Activated T-helper 2 cell treated with anti-CD3 and anti-CD28 coated beads, Interferon-gamma antibody, Interleukin-2, Interleukin-4, amounts not matched to agents 10 μg/mL and 5 μg/mL and 100 μg/mL, durations not matched to agents 14 hours and 24 hours and 36 hours (primary cell): Measurements from ENCODE around the gene NXF2B. TPM values are rescaled to one million over a fixed set of nuclear protein-coding genes. Genes with fewer than 3 reads are reported as not detected.
"Not testable (repeated sequence)": the region's sequence is repeated elsewhere in the genome, so short reads cannot be mapped to it uniquely, and the experiment has no call there.

ENCODE experiments used
- DNase-seq: peaks from one replicate; pipeline ENCODE4 v3.0.0; 2021; ENCODE audit warnings: low spot score
- H3K27ac Mint-ChIP-seq: one replicate; pipeline ENCODE4 v1.8.0; 2021; ENCODE audit warnings: mixed read lengths
- H3K27me3 Mint-ChIP-seq: one replicate; pipeline ENCODE4 v1.8.0; 2021; ENCODE audit warnings: low read depth, mixed read lengths
- H3K36me3 Mint-ChIP-seq: one replicate; pipeline ENCODE4 v1.8.0; 2021; ENCODE audit warnings: low read depth, mixed read lengths
- H3K4me1 Mint-ChIP-seq: one replicate; pipeline ENCODE4 v1.8.0; 2021; ENCODE audit warnings: low read depth, mixed read lengths
- H3K4me3 Mint-ChIP-seq: one replicate; pipeline ENCODE4 v1.8.0; 2021; ENCODE audit warnings: low read depth, mild to moderate bottlenecking, moderate library complexity, mixed read lengths
- H3K9me3 Mint-ChIP-seq: one replicate; pipeline ENCODE4 v1.8.0; 2021; ENCODE audit warnings: mixed read lengths
- intact Hi-C: fragments of 100-400 bp; cut with micrococcal nuclease; formaldehyde crosslinking; loops from one replicate; pipeline ENCODE4 v1.15.1; 2023
- total RNA-seq: library from RNA; stranded (reverse); gene quantifications from 2 replicates; pipeline ENCODE4 v1.2.3, GENCODE V29; 2022

NXF2B gene
- total RNA-seq: not detected in 2 replicates

GRCh38 chrX:102439908-102440307 is at the start of gene NXF2B:
TSS of gene NXF2B (minus strand) at chrX:102440008. CDS start at chrX:102380036, 59,972 bp downstream.
- H3K36me3 Mint-ChIP-seq, intact Hi-C loops, H3K9me3 Mint-ChIP-seq, H3K27me3 Mint-ChIP-seq, H3K4me3 Mint-ChIP-seq, DNase-seq, H3K27ac Mint-ChIP-seq, H3K4me1 Mint-ChIP-seq: not testable (repeated sequence)

- H3K36me3 Mint-ChIP-seq, H3K9me3 Mint-ChIP-seq, H3K27ac Mint-ChIP-seq, DNase-seq, intact Hi-C loops, H3K4me1 Mint-ChIP-seq, H3K27me3 Mint-ChIP-seq, H3K4me3 Mint-ChIP-seq: not testable (repeated sequence)
Observed at GRCh38 chrX:102478765-102479164, 39.0 kb upstream of the NXF2B start.

GRCh38 chrX:102471762-102472220 is 32.0 kb upstream of the NXF2B start, which contains the start of gene TCP11X2:
TSS of gene TCP11X2 (minus strand) at chrX:102471812.
- H3K9me3 Mint-ChIP-seq, H3K27ac Mint-ChIP-seq, H3K36me3 Mint-ChIP-seq, H3K4me3 Mint-ChIP-seq, DNase-seq, H3K27me3 Mint-ChIP-seq, intact Hi-C loops, H3K4me1 Mint-ChIP-seq: not testable (repeated sequence)

GRCh38 chrX:102470215-102470614 is 30.4 kb upstream of the NXF2B start:
- not testable (repeated sequence) for H3K36me3 Mint-ChIP-seq

GRCh38 chrX:102458615-102459014 is 18.8 kb upstream of the NXF2B start:
- H3K4me3 Mint-ChIP-seq, H3K36me3 Mint-ChIP-seq, H3K4me1 Mint-ChIP-seq, intact Hi-C loops, DNase-seq, H3K9me3 Mint-ChIP-seq, H3K27me3 Mint-ChIP-seq, H3K27ac Mint-ChIP-seq: not testable (repeated sequence)

More at GRCh38 chrX:102470215-102470614, 30.4 kb upstream of the NXF2B start:
- H3K4me1 Mint-ChIP-seq, DNase-seq, H3K27me3 Mint-ChIP-seq, intact Hi-C loops, H3K4me3 Mint-ChIP-seq, H3K9me3 Mint-ChIP-seq, H3K27ac Mint-ChIP-seq: not testable (repeated sequence)

GRCh38 chrX:102414493-102414892 is 25.3 kb downstream of the NXF2B start:
- H3K27ac Mint-ChIP-seq, H3K4me3 Mint-ChIP-seq, H3K9me3 Mint-ChIP-seq, H3K36me3 Mint-ChIP-seq, intact Hi-C loops, H3K27me3 Mint-ChIP-seq, DNase-seq, H3K4me1 Mint-ChIP-seq: not testable (repeated sequence)

- no peak overlapping the region for H3K4me3 Mint-ChIP-seq
- no peaks in the 10 kb centered on the region for H3K9me3 Mint-ChIP-seq
- no peak overlapping the region for H3K27ac Mint-ChIP-seq
- no peaks in the 10 kb centered on the region for H3K27me3 Mint-ChIP-seq
- peak; percentile 13 for DNase-seq
- no peaks in the 10 kb centered on the region for H3K4me1 Mint-ChIP-seq
- H3K36me3 Mint-ChIP-seq: no peaks in the 10 kb centered on the region
- intact Hi-C loops: no loop called here
Observed at GRCh38 chrX:102345916-102346315, 93.9 kb downstream of the NXF2B start.

GRCh38 chrX:102341867-102342266 is 97.9 kb downstream of the NXF2B start:
- H3K27ac Mint-ChIP-seq: no peak overlapping the region
- no peaks in the 10 kb centered on the region for H3K4me1 Mint-ChIP-seq
- no peak for DNase-seq
- H3K4me3 Mint-ChIP-seq: no peak overlapping the region
- H3K27me3 Mint-ChIP-seq: no peaks in the 10 kb centered on the region
- intact Hi-C loops: no loop called here
- H3K9me3 Mint-ChIP-seq: no peaks in the 10 kb centered on the region
- H3K36me3 Mint-ChIP-seq: no peaks in the 10 kb centered on the region

GRCh38 chrX:102339312-102340298 is 100.2 kb downstream of the NXF2B start:
- Mint-ChIP-seq H3K27me3 (no peaks in the 10 kb centered on the region), H3K27ac (no peak overlapping the region), H3K9me3 (no peaks in the 10 kb centered on the region), H3K36me3 (no peaks in the 10 kb centered on the region), H3K4me3 (no peak overlapping the region), H3K4me1 (no peaks in the 10 kb centered on the region)
- DNase-seq: no peak
- intact Hi-C loops: no loop called here

- Mint-ChIP-seq H3K36me3 (no peaks in the 10 kb centered on the region), H3K27me3 (no peaks in the 10 kb centered on the region), H3K4me3 (no peak overlapping the region), H3K9me3 (no peaks in the 10 kb centered on the region), H3K27ac (no peak overlapping the region), H3K4me1 (no peaks in the 10 kb centered on the region)
- intact Hi-C loops: no loop called here
- no peak for DNase-seq
Observed at GRCh38 chrX:102338162-102338561, 101.6 kb downstream of the NXF2B start.

Other genes starting within 250 kb of the NXF2B start
- not detected in 2 replicates for gene TCP11X1, start 224.7 kb downstream of the NXF2B start, total RNA-seq
- gene NXF2, start 192.8 kb downstream of the NXF2B start, total RNA-seq: not detected in 2 replicates
- gene TCP11X2, start 31.8 kb upstream of the NXF2B start, total RNA-seq: not detected in 2 replicates
- 0.37 and 0.39 TPM in 2 replicates for gene TMSB15A, start 76.7 kb upstream of the NXF2B start, total RNA-seq
- gene ARMCX5, start 159.5 kb upstream of the NXF2B start, total RNA-seq: 7.1 and 7.7 TPM in 2 replicates
- 0.55 and 0.62 TPM in 2 replicates for gene GPRASP1, start 211.5 kb upstream of the NXF2B start, total RNA-seq